GM12892 (cell line): ENCODE results near the gene WDR49.

Experiments used
- POLR2A ChIP-seq: IDR thresholded peaks from 2 replicates; pipeline ENCODE4 v1.6.1; 2011; ENCODE audit warnings: low read depth, low read length, control low read depth
- POLR2AphosphoS5 ChIP-seq: IDR thresholded peaks from 2 replicates; pipeline ENCODE4 v1.6.1; 2011; ENCODE audit warnings: low read depth, low read length, control low read depth

DNA sequence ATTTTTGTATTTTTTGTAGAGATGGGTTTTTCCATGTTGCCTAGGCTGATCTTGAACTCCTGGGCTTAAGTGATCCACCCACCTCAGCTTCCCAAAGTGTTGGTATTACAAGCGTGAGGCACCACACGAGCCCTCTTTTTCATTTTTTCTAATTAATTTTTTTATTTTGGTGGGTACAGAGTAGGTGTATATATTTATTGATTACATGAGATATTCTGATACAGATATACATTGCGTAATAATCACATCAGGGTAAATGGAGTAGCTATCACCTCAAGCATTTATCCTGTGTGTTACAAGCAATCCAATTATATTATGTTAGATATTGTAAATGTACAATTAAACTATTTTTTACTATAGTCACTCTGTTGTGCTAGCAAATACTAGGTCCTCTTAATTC is 66.1 kb downstream of the WDR49 start:
- TF ChIP-seq POLR2A (no peak), POLR2AphosphoS5 (no peak)
